Measurements from ENCODE around the gene TM4SF18. TPM values are rescaled to one million over a fixed set of nuclear protein-coding genes. Genes with fewer than 3 reads are reported as not detected.

Gene TM4SF18
- total RNA-seq, 1 experiment from 2014 or later, result not detected

DNA sequence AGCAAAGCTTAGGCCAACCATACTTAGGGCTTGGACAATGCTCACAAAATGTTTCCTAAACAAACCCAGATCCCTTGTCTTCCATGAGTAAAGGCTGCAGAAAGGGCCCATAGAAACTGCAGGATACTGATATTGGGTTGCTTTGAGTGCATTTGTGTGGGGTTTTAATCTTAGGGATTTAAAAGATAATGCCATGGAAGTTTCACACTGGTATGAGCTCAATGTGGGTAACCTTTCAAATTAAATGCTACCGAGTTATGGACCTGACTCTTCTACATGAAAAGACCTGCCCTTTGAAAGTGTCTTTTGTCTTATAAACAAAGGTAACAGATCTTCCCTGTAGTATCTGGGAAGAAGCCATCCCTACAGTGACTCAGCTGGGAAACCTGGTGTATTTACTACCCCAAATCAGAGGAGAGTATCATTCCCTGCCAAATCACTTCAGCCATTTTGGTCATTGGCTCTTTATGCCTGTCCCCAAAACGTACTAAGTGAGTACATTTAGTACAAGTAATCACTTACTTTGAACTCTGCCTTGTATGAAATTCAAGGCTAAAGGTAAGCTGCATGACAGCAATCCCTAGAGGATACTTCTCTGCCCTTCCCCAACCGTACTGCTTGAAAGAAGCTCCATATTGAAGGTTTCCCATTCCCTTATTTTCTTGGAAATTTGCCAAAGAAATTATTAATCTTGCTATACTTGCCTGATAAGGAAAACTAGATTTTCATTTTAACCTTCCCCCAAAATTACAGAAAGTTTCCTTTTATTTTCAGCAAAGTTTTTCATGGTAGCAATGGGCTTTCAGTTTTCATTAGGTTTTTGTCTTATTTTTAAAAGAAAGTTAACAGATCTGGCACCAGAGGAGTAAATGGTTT lies 36.8 kb upstream of the TM4SF18 start:
- Histone ChIP-seq H3K4me3 (ENCODE audit: low read length) (no peak overlapping the region), H3K4me1 (ENCODE audit: low read length) (no peaks in the 10 kb centered on the region), H4K20me1 (ENCODE audit: insufficient read depth, low read depth, low read length) (no peaks in the 10 kb centered on the region), H2AFZ (ENCODE audit: low read length) (no peak overlapping the region), H3K79me2 (ENCODE audit: low read length) (no peaks in the 10 kb centered on the region), H3K9ac (ENCODE audit: low read length) (no peak overlapping the region), H3K36me3 (ENCODE audit: insufficient read depth, low read length) (no peaks in the 10 kb centered on the region), H3K4me2 (ENCODE audit: low read depth, low read length, poor library complexity, severe bottlenecking) (no peak overlapping the region), H3K9me2 (replicated peaks; ENCODE audit: insufficient read depth, low read length) (no peaks in the 10 kb centered on the region), H3K27me3 (ENCODE audit: low read length) (0 out of 2 replicates have a peak, but pooled peaks cover 4% of the 10 kb centered on the region), H3K9me3 (ENCODE audit: low read length) (no peaks in the 10 kb centered on the region), H3K27ac (ENCODE audit: low read length) (no peak overlapping the region)
- no peak for DNase-seq

DNA sequence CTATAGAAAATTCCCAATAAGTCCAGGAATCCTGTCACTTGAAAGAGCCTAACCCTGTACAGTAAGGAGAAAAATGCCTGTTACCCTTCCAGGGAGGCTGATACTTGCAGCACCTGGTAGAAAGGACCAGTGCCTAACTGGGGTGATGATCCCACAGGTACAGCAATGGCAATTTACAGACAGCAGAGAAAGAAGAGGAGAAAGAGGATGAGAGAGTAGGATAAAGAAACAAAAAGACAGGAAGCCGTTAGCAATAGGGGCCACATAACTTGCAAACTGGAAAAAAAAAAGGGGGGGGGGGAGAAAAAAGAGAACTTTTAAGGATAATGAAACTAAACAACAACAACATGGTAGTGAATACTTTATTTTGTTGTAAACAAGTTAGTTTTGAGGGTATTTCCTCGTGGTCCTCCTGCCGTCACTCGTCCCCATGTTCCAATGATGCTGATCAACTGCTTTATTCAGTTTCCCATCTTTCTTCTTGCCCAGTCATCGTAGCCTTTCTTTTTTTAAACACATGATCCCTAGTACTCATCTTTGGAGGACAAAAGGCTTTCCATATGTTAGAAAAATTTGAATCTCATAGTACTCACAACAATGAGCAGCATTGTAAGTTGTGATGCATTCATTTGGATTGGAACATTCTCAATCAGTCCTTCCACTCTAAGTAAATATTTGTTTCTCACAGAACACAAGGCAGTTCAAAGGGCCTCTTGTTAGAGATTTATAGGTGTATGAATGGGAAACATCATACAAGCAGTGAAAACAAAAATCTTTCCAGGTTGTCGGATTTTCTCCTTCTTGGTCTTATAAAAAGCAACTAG lies 35.5 kb upstream of the TM4SF18 start:
- Histone ChIP-seq H3K27ac (ENCODE audit: low read length) (no peak overlapping the region), H3K9me3 (ENCODE audit: low read length) (no peaks in the 10 kb centered on the region), H3K79me2 (ENCODE audit: low read length) (no peaks in the 10 kb centered on the region), H4K20me1 (ENCODE audit: insufficient read depth, low read depth, low read length) (no peaks in the 10 kb centered on the region), H3K4me3 (ENCODE audit: low read length) (no peak overlapping the region), H3K36me3 (ENCODE audit: insufficient read depth, low read length) (no peaks in the 10 kb centered on the region), H3K9ac (ENCODE audit: low read length) (no peak overlapping the region), H3K4me1 (ENCODE audit: low read length) (no peaks in the 10 kb centered on the region), H3K9me2 (replicated peaks; ENCODE audit: insufficient read depth, low read length) (no peaks in the 10 kb centered on the region), H2AFZ (ENCODE audit: low read length) (no peak overlapping the region), H3K4me2 (ENCODE audit: low read depth, low read length, poor library complexity, severe bottlenecking) (no peak overlapping the region), H3K27me3 (ENCODE audit: low read length) (0 out of 2 replicates have a peak, but pooled peaks cover 4% of the 10 kb centered on the region)
- DNase-seq, result no peak

DNA sequence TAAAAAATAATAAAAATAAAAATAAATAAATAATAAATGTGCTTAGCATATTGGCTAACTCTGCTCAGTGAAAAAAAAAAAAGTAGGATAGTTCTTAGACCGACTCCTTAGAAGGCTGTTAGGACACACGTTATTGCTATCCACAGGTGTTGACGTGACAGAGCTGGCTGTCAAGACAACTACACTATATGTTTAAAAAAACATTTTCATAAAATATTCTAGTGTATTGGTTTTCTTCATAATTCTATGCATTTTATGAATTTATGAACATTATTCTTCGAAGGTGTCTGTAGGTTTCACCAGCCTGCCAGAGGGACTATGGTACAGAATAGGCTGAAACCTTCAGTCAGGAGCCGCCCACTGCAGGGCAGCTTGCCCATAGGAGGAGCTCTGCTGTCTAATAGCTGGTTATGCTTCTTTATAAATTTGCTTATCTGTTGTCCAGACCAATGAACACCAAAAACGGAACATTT lies 34.8 kb upstream of the TM4SF18 start:
- H2AFZ ChIP-seq (ENCODE audit: low read length), result no peak overlapping the region
- H3K36me3 ChIP-seq (ENCODE audit: insufficient read depth, low read length), result no peaks in the 10 kb centered on the region
- no peaks in the 10 kb centered on the region for H3K79me2 ChIP-seq (ENCODE audit: low read length)
- no peaks in the 10 kb centered on the region for H3K9me2 ChIP-seq (replicated peaks; ENCODE audit: insufficient read depth, low read length)
- H3K4me1 ChIP-seq (ENCODE audit: low read length), result no peaks in the 10 kb centered on the region
- H3K4me3 ChIP-seq (ENCODE audit: low read length), result no peak overlapping the region
- no peak overlapping the region for H3K4me2 ChIP-seq (ENCODE audit: low read depth, low read length, poor library complexity, severe bottlenecking)
- H4K20me1 ChIP-seq (ENCODE audit: insufficient read depth, low read depth, low read length), result no peaks in the 10 kb centered on the region
- H3K27me3 ChIP-seq (ENCODE audit: low read length), result 0 out of 2 replicates have a peak, but pooled peaks cover 4% of the 10 kb centered on the region
- H3K9ac ChIP-seq (ENCODE audit: low read length), result no peak overlapping the region
- no peak for DNase-seq
- no peak overlapping the region for H3K27ac ChIP-seq (ENCODE audit: low read length)
- no peaks in the 10 kb centered on the region for H3K9me3 ChIP-seq (ENCODE audit: low read length)

DNA sequence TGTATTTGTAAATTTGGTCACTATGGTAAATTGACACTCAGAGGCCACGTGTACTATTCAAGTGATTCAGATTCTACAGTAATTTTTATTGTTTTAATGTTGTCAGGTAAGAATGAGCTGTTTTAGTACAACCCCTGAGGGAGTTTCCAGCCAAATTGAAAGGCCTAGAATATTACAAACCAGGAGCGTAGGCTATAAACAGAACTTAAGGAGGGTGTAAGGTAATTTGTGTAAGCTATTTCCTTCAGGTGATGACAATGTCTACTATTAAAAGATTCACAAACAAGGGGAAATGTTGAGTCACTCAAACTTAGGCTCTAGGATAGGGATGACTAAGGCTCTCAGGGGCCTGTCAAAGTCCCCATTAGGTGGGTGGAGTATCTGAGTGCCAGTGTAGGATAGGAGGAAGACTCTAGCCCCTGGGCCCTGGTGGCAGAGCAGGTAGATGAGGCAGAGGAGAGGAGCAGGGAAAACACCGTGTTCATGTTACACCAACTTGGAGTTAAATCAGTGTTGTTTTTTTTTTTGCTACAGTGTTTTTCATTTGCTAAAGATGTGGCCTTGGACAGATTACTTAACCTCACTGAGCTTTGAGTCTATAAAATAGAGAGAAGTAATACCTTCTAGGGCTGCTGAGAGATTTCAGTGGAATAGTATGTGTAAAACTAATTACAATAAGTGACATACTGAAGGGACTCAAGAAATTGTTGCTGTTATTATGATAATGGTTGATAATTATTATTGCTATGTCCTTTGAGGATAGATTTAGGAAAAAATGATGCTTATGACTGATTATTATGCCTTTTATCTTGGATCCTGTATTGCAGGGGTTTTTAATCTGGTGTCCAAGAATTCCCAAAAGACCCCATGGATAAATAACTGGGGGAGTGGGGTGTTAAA lies 33.8 kb upstream of the TM4SF18 start:
- DNase-seq, result no peak
- H3K79me2 ChIP-seq (ENCODE audit: low read length), result no peaks in the 10 kb centered on the region
- H3K27me3 ChIP-seq (ENCODE audit: low read length), result 0 out of 2 replicates have a peak, but pooled peaks cover 4% of the 10 kb centered on the region
- H3K4me3 ChIP-seq (ENCODE audit: low read length), result no peak overlapping the region
- H3K9me3 ChIP-seq (ENCODE audit: low read length), result no peaks in the 10 kb centered on the region
- no peak overlapping the region for H3K9ac ChIP-seq (ENCODE audit: low read length)
- H3K9me2 ChIP-seq (replicated peaks; ENCODE audit: insufficient read depth, low read length), result no peaks in the 10 kb centered on the region
- H3K27ac ChIP-seq (ENCODE audit: low read length), result no peak overlapping the region
- no peaks in the 10 kb centered on the region for H4K20me1 ChIP-seq (ENCODE audit: insufficient read depth, low read depth, low read length)
- H3K36me3 ChIP-seq (ENCODE audit: insufficient read depth, low read length), result no peaks in the 10 kb centered on the region
- H2AFZ ChIP-seq (ENCODE audit: low read length), result no peak overlapping the region
- no peaks in the 10 kb centered on the region for H3K4me1 ChIP-seq (ENCODE audit: low read length)
- no peak overlapping the region for H3K4me2 ChIP-seq (ENCODE audit: low read depth, low read length, poor library complexity, severe bottlenecking)

DNA sequence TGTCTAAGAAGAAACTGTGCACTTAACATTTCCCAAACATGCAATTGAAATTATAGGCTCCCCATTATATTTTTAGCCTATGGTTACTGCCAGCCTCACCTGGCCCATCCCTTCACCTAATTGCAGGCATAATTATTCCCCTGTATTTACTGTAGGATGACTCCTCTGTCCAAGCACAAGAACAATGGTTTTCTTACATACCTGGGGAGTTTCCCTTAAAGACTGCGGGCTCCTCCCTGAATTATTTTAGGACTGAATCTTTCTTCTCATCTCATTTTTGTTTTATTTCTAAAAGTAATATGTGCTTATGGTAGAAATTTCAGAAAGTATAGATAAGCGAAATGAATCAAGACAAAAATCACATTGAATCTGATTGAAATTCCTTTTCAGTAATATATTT lies 32.6 kb upstream of the TM4SF18 start:
- H3K79me2 ChIP-seq (ENCODE audit: low read length), result no peaks in the 10 kb centered on the region
- no peak overlapping the region for H3K4me3 ChIP-seq (ENCODE audit: low read length)
- no peaks in the 10 kb centered on the region for H3K9me3 ChIP-seq (ENCODE audit: low read length)
- H3K4me1 ChIP-seq (ENCODE audit: low read length), result no peaks in the 10 kb centered on the region
- no peak for DNase-seq
- no peaks in the 10 kb centered on the region for H3K36me3 ChIP-seq (ENCODE audit: insufficient read depth, low read length)
- H2AFZ ChIP-seq (ENCODE audit: low read length), result no peak overlapping the region
- no peaks in the 10 kb centered on the region for H3K9me2 ChIP-seq (replicated peaks; ENCODE audit: insufficient read depth, low read length)
- H3K27me3 ChIP-seq (ENCODE audit: low read length), result 0 out of 2 replicates have a peak, but pooled peaks cover 4% of the 10 kb centered on the region
- no peak overlapping the region for H3K4me2 ChIP-seq (ENCODE audit: low read depth, low read length, poor library complexity, severe bottlenecking)
- no peak overlapping the region for H3K27ac ChIP-seq (ENCODE audit: low read length)
- no peaks in the 10 kb centered on the region for H4K20me1 ChIP-seq (ENCODE audit: insufficient read depth, low read depth, low read length)
- H3K9ac ChIP-seq (ENCODE audit: low read length), result no peak overlapping the region

DNA sequence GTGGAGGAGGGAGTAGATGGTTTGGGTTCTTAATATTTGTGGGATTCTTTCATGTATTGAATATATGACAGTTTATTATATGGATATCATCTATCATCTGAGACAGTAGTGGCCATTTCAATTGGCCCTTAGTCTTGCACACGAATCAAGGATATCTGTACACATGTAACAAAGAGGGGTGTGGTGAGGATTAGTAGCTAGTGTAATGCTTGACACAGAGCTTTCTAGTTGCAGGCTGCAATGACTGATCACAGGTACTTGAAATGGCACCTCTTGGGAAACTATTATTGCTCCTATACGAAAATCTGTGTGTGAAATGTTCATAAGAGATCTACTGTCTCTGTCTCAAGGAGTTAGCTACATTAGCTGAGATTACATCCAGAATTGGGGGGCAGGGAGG lies 31.2 kb upstream of the TM4SF18 start:
- Histone ChIP-seq H3K4me2 (ENCODE audit: low read depth, low read length, poor library complexity, severe bottlenecking) (no peak overlapping the region), H3K4me3 (ENCODE audit: low read length) (no peak overlapping the region), H3K27ac (ENCODE audit: low read length) (no peak overlapping the region), H3K9me2 (replicated peaks; ENCODE audit: insufficient read depth, low read length) (no peaks in the 10 kb centered on the region), H3K27me3 (ENCODE audit: low read length) (no peaks in the 10 kb centered on the region), H2AFZ (ENCODE audit: low read length) (no peak overlapping the region), H3K79me2 (ENCODE audit: low read length) (no peaks in the 10 kb centered on the region), H3K4me1 (ENCODE audit: low read length) (no peaks in the 10 kb centered on the region), H3K36me3 (ENCODE audit: insufficient read depth, low read length) (no peaks in the 10 kb centered on the region), H3K9me3 (ENCODE audit: low read length) (no peaks in the 10 kb centered on the region), H3K9ac (ENCODE audit: low read length) (no peak overlapping the region), H4K20me1 (ENCODE audit: insufficient read depth, low read depth, low read length) (no peaks in the 10 kb centered on the region)
- no peak for DNase-seq

DNA sequence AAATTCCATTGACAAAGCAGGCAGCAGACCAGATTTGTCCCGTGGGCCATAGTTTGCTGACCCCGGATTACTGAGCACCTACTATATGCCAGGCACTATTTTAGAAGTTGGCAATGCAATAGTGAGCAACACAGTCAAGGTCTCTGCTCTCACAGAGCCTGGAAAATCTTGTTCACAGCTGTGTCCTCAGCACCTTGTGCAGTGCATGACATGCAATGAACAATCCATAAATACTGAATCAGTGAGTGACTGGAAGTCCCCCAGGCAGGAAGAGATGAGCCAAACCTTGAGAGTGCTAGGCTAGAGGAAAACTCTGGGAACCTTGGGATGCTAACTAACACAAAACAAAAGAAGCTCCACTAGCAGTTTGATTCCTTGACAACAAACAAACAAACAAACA lies 29.6 kb upstream of the TM4SF18 start:
- H3K4me1 ChIP-seq (ENCODE audit: low read length), result no peaks in the 10 kb centered on the region
- H4K20me1 ChIP-seq (ENCODE audit: insufficient read depth, low read depth, low read length), result no peaks in the 10 kb centered on the region
- no peak overlapping the region for H3K27ac ChIP-seq (ENCODE audit: low read length)
- H3K4me2 ChIP-seq (ENCODE audit: low read depth, low read length, poor library complexity, severe bottlenecking), result no peak overlapping the region
- H3K4me3 ChIP-seq (ENCODE audit: low read length), result no peak overlapping the region
- H3K9me3 ChIP-seq (ENCODE audit: low read length), result no peaks in the 10 kb centered on the region
- H2AFZ ChIP-seq (ENCODE audit: low read length), result no peak overlapping the region
- DNase-seq, result no peak
- no peaks in the 10 kb centered on the region for H3K9me2 ChIP-seq (replicated peaks; ENCODE audit: insufficient read depth, low read length)
- H3K36me3 ChIP-seq (ENCODE audit: insufficient read depth, low read length), result no peaks in the 10 kb centered on the region
- H3K9ac ChIP-seq (ENCODE audit: low read length), result no peak overlapping the region
- H3K27me3 ChIP-seq (ENCODE audit: low read length), result no peaks in the 10 kb centered on the region
- H3K79me2 ChIP-seq (ENCODE audit: low read length), result no peaks in the 10 kb centered on the region

Measured in Karpas-422 (cell line).